ENCODE measurements around the gene CALML3. TPM values are rescaled to one million over a fixed set of nuclear protein-coding genes. Genes with fewer than 3 reads are reported as not detected.

Gene CALML3
- total RNA-seq, 5 donors from 2014 or later (not counting 1 experiment from before 2014, with no cell fraction given): not detected

DNA sequence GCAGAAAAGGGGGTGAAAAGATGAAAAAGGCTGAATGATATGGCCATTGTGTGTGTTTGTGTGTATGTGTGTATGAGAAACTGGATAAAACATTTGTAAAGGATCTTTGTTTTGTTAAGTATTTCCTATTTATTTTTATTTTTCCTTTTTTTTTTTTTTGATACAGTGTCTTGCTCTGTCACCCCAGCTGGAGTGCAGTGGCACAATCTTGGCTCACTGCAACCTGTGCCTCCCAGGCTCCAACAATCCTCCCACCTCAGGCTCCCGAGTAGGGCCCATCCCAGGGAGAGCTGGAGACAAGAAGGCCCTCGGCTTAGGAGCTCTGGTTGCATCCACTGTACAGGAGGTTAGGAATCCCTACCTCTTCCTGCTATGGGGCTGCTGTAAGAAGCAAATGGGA, 18.5 kb upstream of the CALML3 start:
- Mint-ChIP-seq H3K9me3 (no peaks in the 10 kb centered on the region), H3K4me1 (peaks cover 0 to 8% (median 0%) of the 10 kb centered on the region in 3 donors), H3K27ac (no peak overlapping the region), H3K4me3 (no peak overlapping the region), H3K27me3 (peaks cover 8 to 17% of the 10 kb centered on the region in 2 donors), H3K36me3 (no peaks in the 10 kb centered on the region)
- Histone ChIP-seq H3K9me3 (no peaks in the 10 kb centered on the region), H3K27ac (ENCODE audit: low read length) (no peak overlapping the region), H3K4me3 (ENCODE audit: control insufficient read depth in 1 of 2, extremely low read depth in 1 of 2, low read length in 1 of 2) (no peak overlapping the region), H3K36me3 (ENCODE audit: control insufficient read depth in 2 of 2, extremely low read depth in 1 of 2, insufficient read depth in 1 of 2, low read length in 1 of 2) (no peaks in the 10 kb centered on the region), H3K4me1 (ENCODE audit: control insufficient read depth in 1 of 2, extremely low read depth in 1 of 2, insufficient read depth in 2 of 2, low read length in 2 of 2) (no peaks in the 10 kb centered on the region), H3K27me3 (replicated peaks in 1 of 2; ENCODE audit: control insufficient read depth in 2 of 2, extremely low read depth in 1 of 2, insufficient read depth in 2 of 2, low read length in 1 of 2) (peaks cover 0 to 25% of the 10 kb centered on the region in 2 experiments)
- CTCF ChIA-PET: no interaction called here
- ATAC-seq (replicated peaks in 1 of 4): no peak
- POLR2A ChIA-PET: no interaction called here
- DNase-seq: no peak
- no CpG with 5 or more reads among the region's 2 CpGs for WGBS (ENCODE audit: insufficient coverage)

DNA sequence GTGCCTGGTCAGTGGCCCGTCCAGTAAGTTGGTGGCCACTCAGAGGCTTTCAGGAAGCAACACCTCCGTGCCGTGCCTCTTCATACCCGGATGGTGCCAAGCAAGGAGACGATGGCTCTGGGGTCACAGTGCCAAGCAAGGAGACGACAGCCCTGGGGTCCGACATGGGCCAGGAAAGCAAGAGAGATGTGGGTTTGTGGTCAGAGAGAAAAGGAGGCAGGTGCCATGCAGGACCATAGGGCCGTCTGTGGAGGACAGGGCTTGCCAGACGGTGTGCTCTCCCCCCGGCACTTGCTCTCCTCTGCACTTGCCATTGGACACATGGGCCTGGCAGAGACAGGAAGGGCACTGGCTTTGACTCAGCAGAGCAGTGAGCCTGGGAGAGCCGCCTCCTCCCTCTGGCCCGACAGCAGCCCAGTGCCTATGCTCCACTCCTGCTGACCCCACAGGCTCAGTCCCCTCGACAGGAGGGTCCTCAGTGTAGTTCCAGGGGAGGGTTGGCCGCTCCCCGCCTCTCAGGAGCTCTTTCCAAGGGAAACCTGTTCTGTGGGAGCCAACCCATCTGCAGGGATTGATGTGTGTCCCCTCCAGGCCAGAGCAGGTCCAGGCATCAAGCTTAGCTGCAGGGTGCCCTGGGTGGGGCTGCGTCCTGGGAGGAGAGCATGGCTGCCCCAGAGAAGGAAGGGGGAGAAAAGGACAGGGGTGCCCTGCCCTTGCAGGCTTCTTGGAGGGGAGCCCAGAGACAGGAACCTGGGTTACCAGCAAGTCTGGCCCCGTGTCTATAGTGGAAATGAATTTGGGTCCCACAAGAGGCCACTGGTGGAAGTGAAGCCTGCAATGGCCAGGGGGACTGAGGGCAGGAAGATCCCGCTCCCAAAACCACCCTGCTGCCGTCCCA, 17.8 kb upstream of the CALML3 start:
- peaks cover 9 to 18% of the 10 kb centered on the region in 2 donors for H3K27me3 Mint-ChIP-seq
- H3K4me1 ChIP-seq (ENCODE audit: control insufficient read depth in 1 of 2, extremely low read depth in 1 of 2, insufficient read depth in 2 of 2, low read length in 2 of 2): no peaks in the 10 kb centered on the region
- no peak for ATAC-seq (replicated peaks in 1 of 4)
- H3K4me3 ChIP-seq (ENCODE audit: control insufficient read depth in 1 of 2, extremely low read depth in 1 of 2, low read length in 1 of 2): no peak overlapping the region
- no peaks in the 10 kb centered on the region for H3K9me3 ChIP-seq
- POLR2A ChIA-PET: no interaction called here
- H3K4me1 Mint-ChIP-seq: peaks cover 0 to 10% (median under 1%) of the 10 kb centered on the region in 3 donors
- H3K27me3 ChIP-seq (replicated peaks in 1 of 2; ENCODE audit: control insufficient read depth in 2 of 2, extremely low read depth in 1 of 2, insufficient read depth in 2 of 2, low read length in 1 of 2): peaks cover 0 to 27% of the 10 kb centered on the region in 2 experiments
- DNase-seq: no peak
- H3K9me3 Mint-ChIP-seq: no peaks in the 10 kb centered on the region
- H3K36me3 ChIP-seq (ENCODE audit: control insufficient read depth in 2 of 2, extremely low read depth in 1 of 2, insufficient read depth in 1 of 2, low read length in 1 of 2): no peaks in the 10 kb centered on the region
- no peak overlapping the region for H3K27ac ChIP-seq (ENCODE audit: low read length)
- no peak overlapping the region for H3K4me3 Mint-ChIP-seq
- CTCF ChIA-PET: no interaction called here
- WGBS (ENCODE audit: insufficient coverage): 85% methylated on average over 17 of the region's 19 CpGs
- H3K27ac Mint-ChIP-seq: no peak overlapping the region
- H3K36me3 Mint-ChIP-seq: no peaks in the 10 kb centered on the region

DNA sequence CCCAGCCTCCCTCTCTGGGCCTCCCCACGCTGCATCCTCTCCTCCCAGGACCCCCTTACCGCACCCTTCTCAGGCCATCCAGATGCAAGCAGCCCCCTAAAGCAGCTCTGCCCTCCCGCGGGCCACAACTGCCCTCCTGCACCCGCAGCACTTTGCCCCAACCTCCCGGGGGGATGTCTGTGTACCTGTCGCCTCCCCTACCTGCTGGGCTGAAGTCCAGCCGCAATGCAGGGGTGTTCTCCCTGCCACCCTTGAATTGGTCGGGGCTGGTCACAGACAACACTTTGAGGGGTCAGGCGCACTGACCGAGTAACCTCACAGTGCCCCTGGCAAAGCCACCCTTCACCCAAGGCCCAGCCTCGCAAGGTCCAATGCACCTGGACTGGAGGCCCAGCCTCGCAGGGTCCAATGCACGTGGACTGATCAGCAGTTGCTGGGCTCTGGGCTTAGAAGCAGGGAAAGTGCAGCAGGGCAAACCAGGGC, 17.1 kb upstream of the CALML3 start:
- 93% methylated on average over 14 of the region's 14 CpGs for WGBS (ENCODE audit: insufficient coverage)
- no peak for DNase-seq
- Histone ChIP-seq H3K27ac (ENCODE audit: low read length) (no peak overlapping the region), H3K4me3 (ENCODE audit: control insufficient read depth in 1 of 2, extremely low read depth in 1 of 2, low read length in 1 of 2) (no peak overlapping the region), H3K27me3 (replicated peaks in 1 of 2; ENCODE audit: control insufficient read depth in 2 of 2, extremely low read depth in 1 of 2, insufficient read depth in 2 of 2, low read length in 1 of 2) (peaks cover 0 to 28% of the 10 kb centered on the region in 2 experiments), H3K36me3 (ENCODE audit: control insufficient read depth in 2 of 2, extremely low read depth in 1 of 2, insufficient read depth in 1 of 2, low read length in 1 of 2) (no peaks in the 10 kb centered on the region), H3K9me3 (no peaks in the 10 kb centered on the region), H3K4me1 (ENCODE audit: control insufficient read depth in 1 of 2, extremely low read depth in 1 of 2, insufficient read depth in 2 of 2, low read length in 2 of 2) (peaks cover 0 to 4% of the 10 kb centered on the region in 2 experiments)
- Mint-ChIP-seq H3K27ac (no peak overlapping the region), H3K4me3 (no peak overlapping the region), H3K4me1 (peaks cover under 1 to 16% (median 6%) of the 10 kb centered on the region in 3 donors), H3K9me3 (no peaks in the 10 kb centered on the region), H3K27me3 (peaks cover 13 to 23% of the 10 kb centered on the region in 2 donors), H3K36me3 (no peaks in the 10 kb centered on the region)
- CTCF ChIA-PET: no interaction called here
- no peak for ATAC-seq (replicated peaks in 1 of 4)
- POLR2A ChIA-PET: no interaction called here

DNA sequence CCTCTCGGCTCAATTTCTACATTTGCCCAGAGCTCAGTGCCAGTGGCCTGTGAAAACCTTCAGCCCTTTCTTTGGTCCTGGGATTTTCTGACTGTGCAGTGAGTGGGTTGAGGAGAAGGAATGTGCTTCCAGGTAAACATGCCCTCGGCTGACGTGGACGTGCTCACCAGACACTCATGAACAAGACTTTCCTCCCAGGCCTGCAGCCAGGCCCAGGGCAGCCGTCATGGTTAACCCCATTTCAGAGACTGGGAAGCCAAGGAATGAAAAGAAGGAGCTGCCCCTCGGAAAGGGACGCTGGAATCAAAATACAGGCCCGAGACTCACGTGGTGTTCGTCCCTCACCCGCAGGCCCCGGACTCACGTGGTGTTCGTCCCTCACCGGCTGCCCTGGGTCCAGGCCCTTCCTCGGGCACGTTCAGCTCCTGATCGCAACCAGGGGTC, 16.6 kb upstream of the CALML3 start:
- Histone ChIP-seq H3K4me3 (ENCODE audit: control insufficient read depth in 1 of 2, extremely low read depth in 1 of 2, low read length in 1 of 2) (no peak overlapping the region), H3K4me1 (ENCODE audit: control insufficient read depth in 1 of 2, extremely low read depth in 1 of 2, insufficient read depth in 2 of 2, low read length in 2 of 2) (peaks cover under 1 to 9% of the 10 kb centered on the region in 2 experiments), H3K36me3 (ENCODE audit: control insufficient read depth in 2 of 2, extremely low read depth in 1 of 2, insufficient read depth in 1 of 2, low read length in 1 of 2) (no peaks in the 10 kb centered on the region), H3K27me3 (replicated peaks in 1 of 2; ENCODE audit: control insufficient read depth in 2 of 2, extremely low read depth in 1 of 2, insufficient read depth in 2 of 2, low read length in 1 of 2) (peaks cover 0 to 30% of the 10 kb centered on the region in 2 experiments), H3K9me3 (no peaks in the 10 kb centered on the region), H3K27ac (ENCODE audit: low read length) (no peak overlapping the region)
- Mint-ChIP-seq H3K4me1 (peaks cover 5 to 19% (median 11%) of the 10 kb centered on the region in 3 donors), H3K27ac (no peak overlapping the region), H3K27me3 (peaks cover 9 to 21% of the 10 kb centered on the region in 2 donors), H3K36me3 (no peaks in the 10 kb centered on the region), H3K4me3 (no peak overlapping the region), H3K9me3 (no peaks in the 10 kb centered on the region)
- ATAC-seq (replicated peaks in 1 of 4) (no peak), DNase-seq (no peak)
- ChIA-PET CTCF (no interaction called here), POLR2A (no interaction called here)
- 87% methylated on average over 15 of the region's 18 CpGs for WGBS (ENCODE audit: insufficient coverage)

DNA sequence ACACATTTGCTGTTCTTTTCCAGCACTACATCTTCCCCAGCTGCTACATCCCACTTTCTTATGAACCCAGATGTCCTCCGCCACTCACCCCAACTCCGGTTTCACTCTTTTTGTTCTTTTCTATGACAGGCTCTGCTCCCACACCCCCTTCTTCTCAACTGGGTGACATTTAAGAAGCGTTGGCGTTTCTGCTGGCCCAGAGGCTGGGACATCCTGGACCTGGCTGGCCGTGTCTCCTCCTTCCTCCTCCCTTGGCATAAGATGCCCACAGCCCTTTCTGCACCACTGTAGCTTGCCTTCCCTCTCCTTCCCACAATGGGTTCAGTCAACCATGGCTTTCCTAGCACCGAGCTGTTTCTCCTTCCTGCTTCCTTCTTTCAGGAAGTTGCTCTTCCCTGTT, 16.0 kb upstream of the CALML3 start:
- H3K27ac ChIP-seq (ENCODE audit: low read length): no peak overlapping the region
- 86% methylated on average over 5 of the region's 6 CpGs for WGBS (ENCODE audit: insufficient coverage)
- DNase-seq: no peak
- no peaks in the 10 kb centered on the region for H3K9me3 ChIP-seq
- Mint-ChIP-seq H3K4me1 (peaks cover 9 to 19% (median 15%) of the 10 kb centered on the region in 3 donors), H3K27me3 (peaks cover 8 to 18% of the 10 kb centered on the region in 2 donors), H3K4me3 (no peak overlapping the region), H3K36me3 (no peaks in the 10 kb centered on the region), H3K27ac (no peak overlapping the region), H3K9me3 (no peaks in the 10 kb centered on the region)
- H3K27me3 ChIP-seq (replicated peaks in 1 of 2; ENCODE audit: control insufficient read depth in 2 of 2, extremely low read depth in 1 of 2, insufficient read depth in 2 of 2, low read length in 1 of 2): peaks cover 0 to 34% of the 10 kb centered on the region in 2 experiments
- no peaks in the 10 kb centered on the region for H3K36me3 ChIP-seq (ENCODE audit: control insufficient read depth in 2 of 2, extremely low read depth in 1 of 2, insufficient read depth in 1 of 2, low read length in 1 of 2)
- ATAC-seq (replicated peaks in 1 of 4): no peak
- ChIA-PET CTCF (no interaction called here), POLR2A (no interaction called here)
- H3K4me3 ChIP-seq (ENCODE audit: control insufficient read depth in 1 of 2, extremely low read depth in 1 of 2, low read length in 1 of 2): no peak overlapping the region
- H3K4me1 ChIP-seq (ENCODE audit: control insufficient read depth in 1 of 2, extremely low read depth in 1 of 2, insufficient read depth in 2 of 2, low read length in 2 of 2): peaks cover 2 to 13% of the 10 kb centered on the region in 2 experiments

DNA sequence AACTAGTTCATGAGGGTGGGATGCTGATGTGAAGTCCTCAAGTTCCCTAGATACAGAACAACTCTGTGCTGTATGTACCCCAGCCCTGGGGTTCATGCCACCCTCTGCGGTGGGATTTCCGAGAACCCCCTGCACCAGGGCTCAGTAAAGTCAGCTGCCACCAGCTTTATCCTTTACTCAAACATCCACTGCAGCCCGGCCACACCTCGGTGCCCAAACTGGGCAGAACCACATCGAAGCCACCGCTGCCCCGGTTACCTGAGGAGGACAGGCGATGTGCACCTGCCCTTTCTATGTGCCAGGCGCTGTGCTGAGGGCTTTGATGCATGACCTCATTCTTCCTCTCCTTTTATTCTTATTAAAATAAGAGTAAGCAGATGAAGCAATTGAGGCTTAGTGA, 15.5 kb upstream of the CALML3 start:
- Mint-ChIP-seq H3K9me3 (no peaks in the 10 kb centered on the region), H3K27me3 (peaks cover 8 to 18% of the 10 kb centered on the region in 2 donors), H3K4me1 (peaks cover 9 to 19% (median 15%) of the 10 kb centered on the region in 3 donors), H3K4me3 (no peak overlapping the region), H3K36me3 (no peaks in the 10 kb centered on the region), H3K27ac (no peak overlapping the region)
- ATAC-seq (replicated peaks in 1 of 4) (no peak), DNase-seq (no peak)
- peaks cover 0 to 31% of the 10 kb centered on the region in 2 experiments for H3K27me3 ChIP-seq (replicated peaks in 1 of 2; ENCODE audit: control insufficient read depth in 2 of 2, extremely low read depth in 1 of 2, insufficient read depth in 2 of 2, low read length in 1 of 2)
- H3K36me3 ChIP-seq (ENCODE audit: control insufficient read depth in 2 of 2, extremely low read depth in 1 of 2, insufficient read depth in 1 of 2, low read length in 1 of 2): no peaks in the 10 kb centered on the region
- H3K4me1 ChIP-seq (ENCODE audit: control insufficient read depth in 1 of 2, extremely low read depth in 1 of 2, insufficient read depth in 2 of 2, low read length in 2 of 2): peaks cover 2 to 13% of the 10 kb centered on the region in 2 experiments
- POLR2A ChIA-PET: no interaction called here
- H3K27ac ChIP-seq (ENCODE audit: low read length): no peak overlapping the region
- H3K4me3 ChIP-seq (ENCODE audit: control insufficient read depth in 1 of 2, extremely low read depth in 1 of 2, low read length in 1 of 2): no peak overlapping the region
- CTCF ChIA-PET: no interaction called here
- no peaks in the 10 kb centered on the region for H3K9me3 ChIP-seq
- WGBS (ENCODE audit: insufficient coverage): 80% methylated on average over 4 of the region's 9 CpGs

Measured in T-cell (primary cell).